Testis (tissue), 3 donors: ENCODE data around the gene B3GNT7. TPM values are rescaled to one million over a fixed set of nuclear protein-coding genes. Genes with fewer than 3 reads are reported as not detected.
"Not testable (repeated sequence)": the region's sequence is repeated elsewhere in the genome, so short reads cannot be mapped to it uniquely, and the experiment has no call there.

Source experiments
- DNase-seq: peaks from one replicate; pipeline ENCODE4 v3.0.0-alpha.2; 2019
- H3K27ac ChIP-seq, 2 donors: fragments of 200-600 bp; sonication (generic); one replicate each; pipeline ENCODE4 v1.5.1; 2019
- H3K27me3 ChIP-seq: fragments of 200-600 bp; sonication (generic); one replicate; pipeline ENCODE4 v1.5.1; 2019
- H3K36me3 ChIP-seq: fragments of 200-600 bp; sonication (generic); one replicate; pipeline ENCODE4 v1.5.1; 2017; ENCODE audit warnings: low read depth; ENCODE audit errors: missing control alignments
- H3K4me1 ChIP-seq: fragments of 200-600 bp; sonication (generic); one replicate; pipeline ENCODE4 v1.5.1; 2019
- H3K4me3 ChIP-seq, 2 donors: fragments of 200-600 bp; sonication (generic); one replicate each; pipeline ENCODE4 v1.5.1; 2017 to 2019
- H3K9me3 ChIP-seq: fragments of 200-600 bp; sonication (generic); one replicate; pipeline ENCODE4 v1.5.1; 2017
- CTCF ChIP-seq, 3 experiments: fragments of 450-650 bp in 2 of 3; fragments of 200-600 bp in 1 of 3; sonication (generic) in 1 of 3; IDR thresholded peaks; one replicate each; pipeline ENCODE4 v1.5.1; 2016 to 2019; ENCODE audit warnings: antibody characterized with exemption in 3 of 3, mild to moderate bottlenecking in 2 of 3, moderate library complexity in 1 of 3
- POLR2A ChIP-seq: fragments of 450-650 bp; IDR thresholded peaks from one replicate; pipeline ENCODE4 v1.6.1; 2017; ENCODE audit warnings: antibody characterized with exemption, mild to moderate bottlenecking, moderate library complexity
- WGBS, 2 donors: methylation state at CpG; one replicate each; pipeline ENCODE4 v1.1.5; 2018; 5-methylcytosine and 5-hydroxymethylcytosine counted together
- intact Hi-C: fragments of 100-400 bp; cut with DNase I; formaldehyde crosslinking; loops from one replicate; pipeline ENCODE4 v1.15.1; 2023; ENCODE audit warnings: low total_unique reads
- polyA plus RNA-seq: library from polyadenylated mRNA; stranded (reverse); fragments of 350-450 nt; fragmentation: Illumina TruSeq; extraction: RNeasy Lipid Tissue Mini Kit (QIAGEN cat#74804); gene quantifications from one replicate; pipeline ENCODE4 v1.2.3, GENCODE V29; 2014; ENCODE audit warnings: low read depth, low replicate concordance; ENCODE audit not compliant: insufficient read depth
- total RNA-seq, 2 donors: library from RNA; depleted of rRNA; stranded (reverse); fragments of >200 nt; gene quantifications; one replicate each; pipeline ENCODE4 v1.2.3, GENCODE V29; 2016

B3GNT7 gene
- total and polyA plus RNA-seq, 3 donors from 2014 or later, result 2.6 to 5.0 (median 3.3) TPM

- intact Hi-C loops, DNase-seq, H3K27me3 ChIP-seq, H3K4me3 ChIP-seq, H3K36me3 ChIP-seq, H3K9me3 ChIP-seq: not testable (repeated sequence)
- WGBS, 2 donors, result 28 to 42% methylated on average over 16 of the region's 16 CpGs
- Histone ChIP-seq H3K4me1 (peaks cover 29% of the 10 kb centered on the region), H3K27ac (peak overlapping the region; percentile 55 to 64)
- peak; percentile 30 to 61 (median 47) for TF ChIP-seq CTCF (IDR thresholded peaks at IDR 0.05)
Observed at GRCh38 chr2:231405601-231406367, 10.3 kb downstream of the B3GNT7 start.

GRCh38 chr2:231407686-231408085 lies 12.2 kb downstream of the B3GNT7 start:
- 24 to 56% methylated on average over 5 of the region's 5 CpGs for whole genome bisulfite sequencing, 2 donors
- Histone ChIP-seq H3K27ac (peak overlapping the region; percentile 55 to 64), H3K4me1 (peaks cover 31% of the 10 kb centered on the region)
- DNase-seq, H3K27me3 ChIP-seq, intact Hi-C loops, H3K9me3 ChIP-seq, H3K4me3 ChIP-seq, H3K36me3 ChIP-seq: not testable (repeated sequence)

- H3K27me3 ChIP-seq, H3K9me3 ChIP-seq, H3K36me3 ChIP-seq, DNase-seq, intact Hi-C loops, H3K4me3 ChIP-seq: not testable (repeated sequence)
- WGBS, 2 donors, result 39 to 49% methylated on average over 9 of the region's 9 CpGs
- peak overlapping the region; percentile 64 to 72 for H3K27ac ChIP-seq
- peaks cover 30% of the 10 kb centered on the region for H3K4me1 ChIP-seq
Observed at GRCh38 chr2:231408304-231408703, 12.8 kb downstream of the B3GNT7 start.

- 94% methylated on average over 4 to 5 of the region's 5 CpGs for whole genome bisulfite sequencing, 2 donors
- Histone ChIP-seq H3K27ac (no peak overlapping the region), H3K27me3 (no peaks in the 10 kb centered on the region), H3K36me3 (no peaks in the 10 kb centered on the region), H3K9me3 (no peaks in the 10 kb centered on the region), H3K4me1 (peaks cover 25% of the 10 kb centered on the region), H3K4me3 (no peak overlapping the region)
- DNase-seq, result no peak
- intact Hi-C loops, result loop anchor here (10.0 kb wide), 2 partner anchors 115 to 175 kb away; no protein-coding TSS in a partner anchor
- TF ChIP-seq CTCF (IDR thresholded peaks at IDR 0.05) (no peak), POLR2A (no peak)
Observed at GRCh38 chr2:231409776-231410175, 14.3 kb downstream of the B3GNT7 start.

GRCh38 chr2:231410293-231411004 lies 14.9 kb downstream of the B3GNT7 start:
- Histone ChIP-seq H3K27ac (no peak overlapping the region), H3K4me3 (no peak overlapping the region), H3K36me3 (no peaks in the 10 kb centered on the region), H3K4me1 (peaks cover 25% of the 10 kb centered on the region), H3K27me3 (no peaks in the 10 kb centered on the region), H3K9me3 (no peaks in the 10 kb centered on the region)
- TF ChIP-seq POLR2A (no peak), CTCF (IDR thresholded peaks at IDR 0.05) (peak in 2 of 3 experiments; percentile 15 to 23)
- no peak for DNase-seq
- 80 to 85% methylated on average over 2 to 6 of the region's 6 CpGs for WGBS, 2 donors
- intact Hi-C loops, result loop anchor here (10.0 kb wide), 2 partner anchors 116 to 176 kb away; no protein-coding TSS in a partner anchor
